Measurements from ENCODE around the gene TRANK1.
"Not testable (repeated sequence)": the region's sequence is repeated elsewhere in the genome, so short reads cannot be mapped to it uniquely, and the experiment has no call there.

TRANK1 gene

DNA sequence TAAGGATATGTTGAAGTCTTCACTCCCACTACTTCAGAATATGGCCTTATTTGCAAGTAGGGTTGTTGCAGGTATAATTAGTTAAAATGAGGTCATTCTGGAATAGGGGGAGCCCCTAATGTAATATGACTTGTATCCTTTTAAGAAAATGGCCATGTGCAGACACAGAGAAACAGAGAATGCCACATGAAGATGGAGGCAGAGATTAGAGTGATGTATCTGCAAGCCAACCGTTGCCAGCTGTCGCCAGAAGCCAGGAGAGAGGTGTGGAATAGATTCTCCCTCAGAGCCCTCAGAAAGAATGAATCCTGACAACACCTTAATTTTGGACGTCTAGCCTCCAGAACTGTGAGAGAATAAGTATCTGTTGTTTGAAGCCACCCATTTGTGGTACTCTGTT is 11.3 kb upstream of the TRANK1 start:
- no peak for DNase-seq

DNA sequence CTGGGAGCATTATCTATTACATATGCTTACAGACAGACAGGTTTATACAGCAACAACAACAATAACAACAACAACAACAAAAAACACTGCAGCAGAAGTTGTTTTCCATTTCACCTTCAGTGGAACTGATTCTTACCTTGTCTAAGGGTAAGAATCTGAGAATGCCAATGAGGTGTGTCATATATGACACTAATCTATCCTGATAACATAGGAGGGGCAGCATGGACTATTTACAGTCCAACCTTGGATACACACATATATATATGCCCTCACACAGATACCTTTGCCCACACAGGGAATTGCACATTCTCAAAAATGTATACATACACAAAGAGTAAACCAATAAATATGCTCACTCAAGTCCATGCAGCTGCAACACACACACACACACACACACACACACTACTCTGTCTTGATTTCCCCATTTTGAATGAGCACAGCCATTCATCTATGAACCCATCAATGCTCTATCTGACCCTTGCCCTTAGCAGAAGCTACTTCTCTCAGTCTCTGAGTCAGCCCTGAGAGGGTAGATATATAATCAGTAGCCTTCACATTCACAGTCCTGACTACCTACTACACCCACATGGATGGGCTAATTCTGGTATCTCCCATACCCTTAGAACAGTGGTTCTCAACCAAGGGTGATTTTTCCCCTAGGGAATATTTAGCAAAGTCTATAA is 9.7 kb upstream of the TRANK1 start:
- no peak for DNase-seq

DNA sequence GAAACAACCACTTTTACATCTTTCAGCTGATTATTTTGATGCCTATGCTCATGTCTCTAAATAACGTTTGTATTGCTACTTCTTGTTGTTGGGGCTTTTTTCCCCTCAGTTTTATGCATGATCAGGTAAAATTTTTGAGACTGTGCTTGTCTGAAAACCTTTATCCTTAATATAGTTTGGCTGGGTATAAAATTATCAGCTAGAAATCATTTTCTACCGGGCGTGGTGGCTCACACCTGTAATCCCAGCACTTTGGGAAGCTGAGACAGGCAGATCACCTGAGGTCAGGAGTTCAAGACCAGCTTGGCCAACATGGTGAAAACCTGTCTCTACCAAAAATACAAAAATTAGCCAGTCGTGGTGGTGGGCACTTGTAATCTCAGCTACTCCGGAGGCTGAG is 3.0 kb upstream of the TRANK1 start:
- DNase-seq: not testable (repeated sequence)

DNA sequence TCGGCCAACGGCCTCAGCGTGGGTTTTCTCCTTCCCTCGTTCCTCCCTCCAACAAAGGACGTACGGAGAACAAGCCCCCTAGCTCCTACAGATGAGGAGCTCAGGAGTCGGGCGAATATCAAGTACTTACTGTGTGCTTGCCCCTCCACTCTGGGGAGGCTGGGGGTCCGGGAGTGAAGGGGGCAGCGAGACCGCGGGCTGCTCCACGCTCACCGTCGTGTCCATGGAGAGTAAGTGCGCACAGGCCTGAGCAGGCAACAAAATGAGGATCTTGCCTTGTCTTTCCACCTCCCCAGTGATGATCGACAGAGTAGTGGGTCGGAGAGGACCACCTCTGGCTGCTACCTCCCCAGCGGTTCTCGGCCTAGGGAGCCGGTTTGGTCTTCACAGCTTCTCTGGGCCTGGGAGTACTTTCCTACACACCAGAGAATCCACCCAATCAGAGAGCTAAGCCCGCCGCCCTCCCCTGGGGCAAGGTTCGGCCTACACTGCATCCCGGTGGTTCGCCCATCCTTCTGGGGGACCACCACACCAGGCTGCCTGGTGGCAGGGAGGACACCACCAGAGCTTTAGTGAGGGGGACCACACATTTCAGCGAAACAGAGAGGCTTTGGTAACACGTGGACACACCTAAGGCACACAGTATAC is 603 bp upstream of the TRANK1 start:
- DNase-seq: no peak

DNA sequence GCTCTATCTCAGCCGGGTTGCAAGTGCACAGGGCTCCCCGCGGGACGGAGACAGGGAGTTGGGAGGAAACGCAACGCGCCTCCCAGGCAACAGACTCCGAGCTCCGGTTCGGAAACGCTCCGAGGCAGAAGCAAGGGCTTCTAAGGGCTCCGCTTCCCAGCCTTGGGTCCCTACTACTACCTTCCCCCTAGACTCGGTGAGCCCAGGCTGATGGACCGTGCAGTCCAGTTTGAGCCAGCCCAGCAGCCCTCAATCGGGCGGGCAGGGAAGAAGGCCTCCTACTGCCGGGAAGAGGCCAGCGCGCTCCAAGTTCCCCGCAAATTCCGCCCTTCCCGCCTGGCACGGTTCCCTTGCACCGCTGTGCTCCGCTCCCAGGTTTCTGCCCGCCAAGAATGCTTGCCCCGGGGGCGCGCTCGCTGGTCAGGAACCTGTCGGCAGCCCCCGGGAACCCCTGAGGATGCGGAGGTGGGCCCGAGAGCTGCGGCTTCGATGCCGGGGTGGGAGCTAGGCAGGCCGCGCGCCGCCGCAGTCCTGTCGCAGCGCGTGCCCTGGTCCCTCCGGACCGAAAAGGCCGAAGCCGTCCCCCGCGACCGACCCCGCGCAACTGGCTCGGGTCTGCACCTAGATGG is 728 bp downstream of the TRANK1 start:
- DNase-seq: no peak

DNA sequence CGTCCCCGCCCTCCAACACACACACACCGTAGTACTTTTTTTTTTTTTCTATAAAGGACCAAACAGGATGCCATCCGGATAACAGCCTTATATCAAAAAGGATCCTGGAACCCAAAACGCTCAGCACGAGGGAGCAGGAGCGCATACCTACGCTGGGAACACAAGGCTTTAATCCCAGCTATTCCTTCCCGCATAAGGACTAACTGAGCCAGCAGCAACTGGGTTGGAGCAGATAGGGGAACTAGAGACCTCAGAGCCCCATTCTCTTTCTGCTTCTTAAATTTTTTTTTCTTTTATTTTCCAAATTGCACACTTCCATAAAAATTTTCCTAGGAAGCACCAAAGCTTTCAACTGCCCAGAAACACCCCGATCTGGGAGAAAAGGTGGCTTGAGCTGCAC is 1.3 kb downstream of the TRANK1 start:
- no peak for DNase-seq

DNA sequence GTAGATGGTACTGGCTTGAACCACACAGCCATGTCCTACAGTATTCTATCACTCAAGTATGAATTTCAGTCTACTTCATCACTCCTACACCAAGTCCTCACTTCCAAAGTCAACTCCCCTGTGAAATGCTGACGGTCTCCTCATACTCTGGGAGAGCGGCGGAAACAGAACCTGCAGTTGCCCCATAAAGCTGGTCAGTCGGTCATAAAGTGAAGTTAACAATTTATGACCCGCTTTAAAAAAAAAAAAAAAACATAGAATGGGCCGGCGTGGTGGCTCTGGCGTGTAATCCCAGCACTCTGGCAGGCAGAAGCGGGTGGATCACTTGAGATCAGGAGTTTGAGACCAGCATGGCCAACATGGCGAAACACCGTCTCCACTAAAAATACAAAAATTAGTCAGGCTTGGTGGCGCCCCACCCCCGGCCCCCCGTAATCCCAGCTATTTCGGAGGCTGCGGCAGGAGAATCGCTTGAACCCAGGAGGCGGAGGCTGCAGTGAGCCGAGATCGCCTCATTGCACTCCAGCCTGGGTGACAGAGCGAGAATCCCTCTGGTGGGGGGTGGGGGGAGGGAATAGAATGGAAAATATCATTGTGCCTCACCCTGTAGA is 2.1 kb downstream of the TRANK1 start:
- no peak for DNase-seq

DNA sequence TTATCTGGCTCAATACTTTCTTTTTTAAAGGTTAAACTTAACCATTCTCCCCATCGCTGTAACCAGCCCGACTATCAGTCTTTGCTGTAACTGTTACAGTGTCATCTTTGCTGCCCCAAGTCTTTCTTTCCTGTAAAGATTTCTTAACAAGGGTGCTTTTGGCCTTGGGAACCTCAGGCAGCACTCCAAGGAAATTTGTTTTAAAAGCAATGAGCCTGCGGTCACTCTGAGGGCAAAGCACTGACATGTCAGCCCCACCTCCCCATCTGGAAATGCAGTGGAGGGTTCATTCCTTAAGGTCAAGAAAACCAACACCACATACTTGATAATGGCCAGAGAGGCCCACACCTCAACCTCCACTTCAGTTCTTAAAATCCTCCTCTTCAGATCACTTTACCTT is 3.2 kb downstream of the TRANK1 start:
- DNase-seq: no peak

DNA sequence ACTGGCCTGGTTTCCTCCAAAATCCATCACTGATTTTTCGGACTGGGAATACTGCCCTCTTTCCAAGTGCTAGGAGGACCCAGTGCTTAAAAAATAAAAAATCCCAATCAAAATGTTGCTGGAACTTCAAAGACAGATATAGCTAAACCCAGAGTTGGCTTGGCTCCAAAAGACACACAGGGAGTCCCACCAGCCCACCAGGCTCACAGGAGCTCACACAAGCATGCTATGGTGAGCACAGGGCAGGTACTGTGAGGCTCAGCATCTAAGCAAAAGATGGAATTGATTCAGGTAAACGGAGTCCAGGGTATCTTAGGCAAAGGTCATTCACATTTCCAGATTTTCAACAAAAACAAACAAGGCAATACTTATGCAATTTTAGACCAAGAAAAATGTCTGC is 3.7 kb downstream of the TRANK1 start:
- no peak for DNase-seq

DNA sequence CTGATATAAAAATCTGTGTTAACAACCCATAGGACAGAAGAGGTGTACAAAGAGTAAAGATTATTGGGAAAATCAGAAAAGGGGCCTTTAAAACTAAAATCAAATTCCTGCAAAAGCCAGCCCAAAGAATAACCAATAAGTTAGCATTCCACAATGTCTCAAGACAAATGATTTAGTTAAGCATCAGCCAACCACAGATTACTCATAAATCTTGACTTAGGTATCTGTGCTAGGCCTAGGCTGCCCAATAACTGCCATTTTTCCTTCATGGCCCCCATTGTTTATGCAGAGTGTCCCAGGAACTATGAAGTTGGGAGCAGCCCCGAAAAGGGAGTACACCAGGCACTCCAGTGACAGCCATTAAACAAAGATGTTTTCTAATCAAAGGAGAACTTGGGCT is 7.4 kb downstream of the TRANK1 start:
- no peak for DNase-seq

DNA sequence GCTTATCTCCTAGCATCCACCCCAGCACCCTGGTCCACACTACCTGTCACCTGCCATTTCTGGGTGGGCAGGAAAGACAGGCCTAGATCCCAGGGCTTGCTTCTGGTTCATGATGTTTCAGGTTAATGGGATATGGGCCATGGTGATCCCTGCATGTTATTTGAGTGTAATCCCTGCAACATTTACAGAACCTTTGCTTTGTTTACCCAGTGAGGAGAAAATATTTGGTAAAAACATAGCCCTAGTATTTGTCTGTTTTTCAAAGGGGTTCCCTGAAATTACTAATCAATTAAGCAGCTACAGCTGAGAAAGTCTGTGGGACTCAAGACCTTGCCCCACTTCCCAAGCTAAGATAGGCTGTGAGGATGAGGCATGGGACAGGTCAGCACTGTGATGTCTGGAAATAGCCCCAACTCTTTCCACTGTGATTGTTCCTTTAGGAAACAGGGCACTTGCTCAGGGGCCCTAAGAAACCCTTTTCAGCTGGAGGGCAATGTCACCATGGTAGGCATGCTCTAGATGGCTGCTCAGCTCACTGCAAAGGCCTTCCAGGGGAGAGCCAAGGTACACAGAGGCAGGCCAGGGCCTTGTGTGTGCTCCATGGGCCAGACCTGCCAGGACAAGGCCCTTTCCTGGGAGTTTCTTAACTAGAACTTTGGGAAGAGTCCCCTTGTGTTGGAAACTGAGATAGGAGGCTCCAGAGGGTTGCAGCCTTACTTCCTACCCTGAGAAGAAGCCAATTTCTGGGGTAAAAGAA is 11.1 kb downstream of the TRANK1 start:
- no peak for DNase-seq

DNA sequence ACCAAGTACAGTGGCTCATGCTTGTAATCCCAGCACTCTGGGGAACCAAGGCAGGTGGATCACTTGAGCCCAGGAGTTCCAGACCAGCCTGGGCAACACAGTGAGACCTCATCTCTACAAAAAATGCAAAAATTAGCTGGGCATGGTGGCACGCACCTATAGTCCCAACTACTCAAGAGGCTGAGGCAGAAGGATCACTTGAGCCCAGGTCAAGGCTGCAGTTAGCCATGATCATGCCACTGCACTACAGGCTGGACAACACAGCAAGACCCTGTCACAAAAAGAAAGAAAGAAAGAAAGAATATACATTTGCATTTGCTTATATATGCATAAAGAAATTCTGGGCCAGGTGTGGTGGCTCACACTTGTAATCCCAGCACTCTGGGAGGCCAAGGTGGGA is 13.4 kb downstream of the TRANK1 start:
- not testable (repeated sequence) for DNase-seq

DNA sequence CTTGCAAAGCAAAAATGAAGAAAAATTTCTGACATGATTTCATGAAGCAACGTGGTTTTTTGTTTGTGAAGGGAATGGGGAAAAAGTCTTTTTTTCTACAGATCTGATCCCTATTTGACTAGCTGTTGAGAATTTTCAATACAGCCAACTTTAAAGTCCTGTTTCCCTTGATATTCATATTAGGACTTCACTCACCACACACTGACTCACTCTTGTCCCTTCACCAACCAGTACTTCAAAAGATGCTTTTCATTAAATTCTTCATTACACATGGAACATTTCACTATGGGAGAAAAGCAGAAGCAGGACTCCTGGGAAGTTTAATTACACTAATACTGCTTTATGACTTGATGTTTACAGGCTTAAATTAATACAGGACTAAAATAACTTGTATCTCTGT is 16.6 kb downstream of the TRANK1 start:
- DNase-seq: no peak

DNA sequence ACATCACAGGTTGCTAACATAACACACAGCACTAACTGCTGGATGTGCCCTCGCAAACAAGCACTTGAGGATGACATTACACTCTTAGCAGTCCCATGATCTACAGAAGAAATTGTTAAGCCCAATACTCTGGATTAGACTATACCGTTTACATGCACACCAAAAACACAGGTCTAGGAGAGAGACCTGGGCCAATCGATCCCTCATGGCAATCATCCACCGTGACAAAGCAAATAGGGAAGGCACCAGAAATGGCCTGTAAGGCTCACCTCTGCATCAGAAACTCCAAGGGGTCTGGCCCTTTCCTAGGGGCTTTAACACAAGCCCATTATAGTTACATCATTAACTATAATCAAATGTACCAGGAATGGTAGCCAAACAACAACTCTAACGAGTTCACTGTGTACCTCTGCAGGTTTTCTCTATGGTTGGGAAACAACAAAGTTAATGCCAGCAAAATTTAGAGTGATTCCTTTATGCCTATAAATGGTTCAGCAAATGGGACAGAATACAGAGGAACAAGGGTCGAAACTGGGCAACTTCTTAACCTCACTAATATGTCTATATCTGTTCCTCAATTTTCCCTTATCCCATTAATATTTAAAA is 18.5 kb downstream of the TRANK1 start:
- no peak for DNase-seq

DNA sequence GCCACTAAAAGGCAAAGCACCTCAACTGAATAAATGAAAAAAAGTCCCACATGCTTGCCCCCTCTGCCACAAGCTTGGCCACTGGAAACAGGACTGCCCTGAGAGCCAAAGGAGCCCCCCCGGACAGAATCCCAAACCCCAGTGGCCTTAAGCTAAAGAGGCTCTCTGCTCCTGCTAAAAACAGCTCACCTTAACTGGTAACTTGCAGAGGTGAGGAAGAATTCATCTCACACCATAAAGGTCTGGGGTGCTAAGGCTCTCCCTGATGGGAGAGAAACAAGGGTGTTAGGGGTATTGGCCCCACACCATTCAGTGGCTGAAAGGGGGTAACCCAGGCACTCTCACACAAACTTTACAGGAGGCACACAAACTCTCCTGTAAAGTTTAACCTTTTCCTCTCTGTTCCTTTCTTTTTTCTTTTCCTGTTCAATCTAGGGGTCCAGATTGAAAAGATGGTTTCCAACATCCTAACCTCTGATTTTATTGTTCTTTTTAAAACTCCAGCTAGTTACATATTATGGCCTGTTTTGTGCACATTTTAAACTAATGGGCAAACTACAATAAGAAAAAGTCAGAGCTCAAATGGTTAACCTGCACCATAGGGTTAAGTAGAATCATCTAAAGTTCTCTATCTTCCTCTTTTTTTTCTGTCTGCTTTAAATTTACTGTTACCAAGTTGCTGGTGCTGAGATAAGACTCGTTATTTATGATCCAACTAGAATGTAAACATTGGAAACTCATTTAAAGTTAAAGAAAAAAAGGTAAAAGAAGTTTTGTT is 19.9 kb downstream of the TRANK1 start:
- no peak for DNase-seq

DNA sequence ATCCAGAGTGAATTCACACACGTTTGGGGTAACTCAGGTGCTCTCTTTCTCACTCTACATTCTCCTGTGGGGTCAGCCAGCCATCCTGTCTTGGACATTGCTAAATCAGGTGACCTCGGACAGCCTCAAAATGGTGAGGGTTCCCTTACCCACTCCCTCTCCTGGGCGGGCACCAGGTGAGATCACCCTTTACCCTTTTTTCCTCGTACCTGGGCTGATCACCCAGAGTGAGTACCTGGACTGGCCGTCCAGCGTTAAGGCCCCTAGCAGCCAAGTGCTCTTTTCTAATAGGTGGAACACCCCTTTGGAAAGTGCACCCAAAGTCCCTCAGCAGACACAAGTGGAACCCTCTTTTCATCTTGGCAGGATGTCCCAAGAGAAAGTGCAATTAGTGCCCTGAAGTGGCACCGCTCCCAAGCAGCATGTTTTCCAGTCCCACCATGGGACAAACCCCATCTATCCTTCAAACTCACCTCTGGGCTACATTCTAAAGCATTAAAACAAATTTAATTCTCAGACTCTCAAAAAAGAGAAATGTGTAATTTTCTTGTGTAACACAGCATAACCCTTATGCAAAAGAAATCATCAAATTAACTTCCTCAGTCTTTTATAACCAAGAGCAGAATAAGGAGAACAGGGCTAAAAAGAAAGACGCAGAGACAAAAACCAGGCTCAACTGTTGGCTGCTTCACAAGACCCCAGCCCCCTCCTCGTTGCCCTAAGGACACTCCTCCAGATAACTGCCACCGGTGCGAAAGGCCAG is 20.7 kb downstream of the TRANK1 start:
- no peak for DNase-seq

DNA sequence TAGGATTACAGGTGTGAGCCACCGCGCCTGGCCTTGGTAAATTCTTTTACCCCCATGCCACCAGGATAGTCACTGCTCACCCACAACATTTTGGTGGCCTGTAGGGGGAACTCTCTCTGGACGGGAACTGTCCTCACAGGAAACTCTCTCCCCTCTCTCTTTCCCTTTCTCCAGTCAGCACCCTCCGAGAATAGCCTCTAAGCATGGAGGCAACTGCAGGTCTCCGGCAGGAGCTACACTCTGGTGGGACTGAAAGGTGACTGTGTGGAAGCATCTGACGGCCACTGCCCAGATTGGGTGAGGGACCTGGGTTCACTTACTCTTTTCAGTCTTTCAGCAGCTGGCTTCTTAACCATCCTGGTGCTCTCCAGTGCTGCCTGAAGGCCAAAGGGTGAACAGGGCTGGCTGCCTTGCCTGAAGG is 21.3 kb downstream of the TRANK1 start:
- DNase-seq: no peak

DNA sequence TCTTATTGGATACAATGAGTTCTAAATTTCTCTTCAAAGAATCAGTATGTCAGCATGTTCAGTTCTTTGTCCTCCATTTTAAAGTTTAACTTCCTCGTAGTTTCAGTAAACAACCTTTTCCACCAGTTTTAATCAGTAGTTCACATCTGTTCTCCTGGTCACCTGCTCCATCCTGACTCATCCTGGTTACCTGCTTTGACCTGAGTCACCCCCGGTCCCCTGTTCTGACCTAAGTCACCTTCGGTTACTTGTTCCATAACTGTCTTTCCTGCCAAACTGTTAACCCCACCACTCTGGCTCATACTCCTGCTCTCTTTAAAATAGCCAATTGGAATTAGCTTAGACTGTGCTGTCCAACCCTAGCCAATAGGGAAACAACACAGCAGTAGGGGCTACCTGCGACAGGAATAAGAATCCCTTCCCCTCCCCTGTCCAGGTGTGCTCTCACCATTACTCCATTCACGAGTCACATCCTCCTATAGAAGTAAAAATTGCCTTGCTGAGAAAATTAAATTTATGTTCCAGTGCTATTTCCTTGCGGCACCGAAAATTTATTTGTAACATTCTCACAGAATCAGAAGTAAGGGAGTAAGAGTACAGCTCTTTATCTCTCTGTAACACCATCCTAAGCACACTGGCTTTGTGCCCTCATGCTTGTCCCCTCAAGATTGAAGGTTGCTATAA is 23.8 kb downstream of the TRANK1 start:
- DNase-seq: no peak

DNA sequence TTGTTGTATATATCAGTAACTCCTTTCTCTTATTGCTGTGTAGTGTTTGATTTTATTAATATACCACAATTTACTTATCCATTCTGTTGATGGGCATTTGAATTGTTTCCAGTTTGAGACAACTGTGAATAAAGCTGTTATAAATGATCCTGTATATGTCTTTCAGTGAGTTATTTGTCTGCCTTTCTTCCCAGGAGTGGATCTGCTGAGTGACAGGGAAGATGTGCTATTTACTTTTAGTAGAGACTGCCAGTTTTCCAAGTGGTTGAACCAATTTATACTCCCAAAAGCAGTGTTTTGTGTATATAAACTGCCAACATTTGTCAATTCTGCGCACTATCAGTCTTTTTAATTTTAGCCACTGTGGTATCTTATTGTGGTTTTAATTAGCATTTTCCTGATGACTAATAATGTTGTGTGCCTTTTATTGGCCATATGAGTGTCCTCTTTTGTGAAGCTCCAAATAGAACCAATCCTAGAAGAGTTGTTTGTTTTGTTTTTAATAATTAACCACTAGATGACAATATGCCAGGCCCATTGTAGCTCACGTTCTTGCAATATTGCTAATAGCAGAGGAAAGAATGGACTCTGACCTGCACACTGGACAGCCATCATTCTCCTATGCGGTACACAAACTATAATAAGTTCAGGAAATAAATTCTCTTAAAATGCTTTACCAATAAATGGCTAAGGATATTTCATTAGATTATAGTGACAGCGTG is 25.3 kb downstream of the TRANK1 start:
- DNase-seq: no peak

DNA sequence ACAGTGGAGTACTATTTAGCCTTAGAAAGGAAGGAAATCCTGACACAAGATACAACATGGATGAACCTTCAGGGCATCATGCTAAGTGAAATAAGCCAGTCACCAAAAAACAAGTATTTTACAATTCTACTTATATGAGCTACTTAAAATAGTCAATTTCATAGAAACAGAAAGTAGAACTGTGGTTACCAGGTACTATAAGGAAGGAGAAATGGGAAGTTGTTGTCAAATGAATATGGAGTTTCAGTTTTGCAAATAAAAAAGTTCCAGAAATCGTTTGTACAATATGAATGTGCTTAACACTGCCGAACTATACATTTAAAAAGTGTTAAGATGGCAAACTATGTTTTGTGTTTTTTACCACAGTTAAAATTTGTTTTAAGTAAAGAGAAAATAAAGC is 26.8 kb downstream of the TRANK1 start:
- DNase-seq: no peak
